H1 (cell line): ENCODE data around the gene RAD51B. TPM values are rescaled to one million over a fixed set of nuclear protein-coding genes. Genes with fewer than 3 reads are reported as not detected.

Source experiments
- CTCF ChIA-PET: fragments of 300-600 bp; sonication (Branson Sonifier 250); formaldehyde crosslinking; loops from one replicate; lab custom pipeline; 2021; ENCODE audit not compliant: partially characterized antibody; lab: Charles Lee
- POLR2A ChIA-PET: fragments of 300-600 bp; sonication (Branson Sonifier 250); formaldehyde crosslinking; loops from one replicate; lab custom pipeline; 2021; ENCODE audit warnings: inconsistent platforms; ENCODE audit not compliant: partially characterized antibody; lab: Charles Lee
- DNase-seq, 2 experiments: peaks; one replicate each; pipeline versions ENCODE4 v3.0.0 to v3.0.0-alpha.2; 2010 to 2022; ENCODE audit warnings: low spot score in 2 of 2, low read depth in 1 of 2, mixed read lengths in 1 of 2
- FAIRE-seq: peaks from 2 replicates; lab custom pipeline; 2011; peaks lifted over from hg19 to GRCh38; lab: Jason Lieb, UNC
- H2AFZ ChIP-seq: 2 replicates; pipeline ENCODE4 v1.8.1; 2012; ENCODE audit warnings: low read length, inconsistent platforms
- H2AK5ac ChIP-seq: 2 replicates; pipeline ENCODE4 v1.6.1; 2013; ENCODE audit warnings: low read depth, low read length
- H2BK120ac ChIP-seq: replicated peaks from 2 replicates; pipeline ENCODE3; 2013; ENCODE audit warnings: low read depth, low read length, inconsistent platforms
- H2BK12ac ChIP-seq: 2 replicates; pipeline ENCODE4 v1.6.1; 2013; ENCODE audit warnings: low read depth, low read length
- H2BK15ac ChIP-seq: 2 replicates; pipeline ENCODE4 v1.6.1; 2013; ENCODE audit warnings: low read length
- H2BK20ac ChIP-seq: 2 replicates; pipeline ENCODE4 v1.6.1; 2013; ENCODE audit warnings: low read length
- H2BK5ac ChIP-seq: 2 replicates; pipeline ENCODE4 v1.6.1; 2013; ENCODE audit warnings: low read depth, low read length
- H3K14ac ChIP-seq: 2 replicates; pipeline ENCODE4 v1.6.1; 2013; ENCODE audit warnings: inconsistent platforms; ENCODE audit not compliant: insufficient read length
- H3K18ac ChIP-seq: 2 replicates; pipeline ENCODE4 v1.6.1; 2013; ENCODE audit warnings: low read length; ENCODE audit errors: extremely low read depth
- H3K23ac ChIP-seq: 2 replicates; pipeline ENCODE4 v1.6.1; 2013; ENCODE audit warnings: inconsistent platforms; ENCODE audit not compliant: insufficient read length
- H3K23me2 ChIP-seq: 2 replicates; pipeline ENCODE4 v1.6.1; 2013; ENCODE audit warnings: low read depth, low read length
- H3K27ac ChIP-seq: 2 replicates; pipeline ENCODE4 v1.6.1; 2011; ENCODE audit warnings: low read depth, low read length, inconsistent platforms
- H3K27me3 ChIP-seq, 4 experiments: replicated peaks in 1 of 4; 1 replicate in 1 of 4; 2 replicates in 3 of 4; pipeline versions ENCODE4 v1.6.1 to v1.8.1; 2011 to 2013; ENCODE audit warnings: low read length in 3 of 4, mild to moderate bottlenecking in 3 of 4, inconsistent platforms in 2 of 4, mixed read lengths in 2 of 4, moderate library complexity in 1 of 4; ENCODE audit not compliant: control insufficient read depth in 3 of 4, insufficient read depth in 3 of 4; ENCODE audit errors: extremely low read depth in 1 of 4
- H3K36me3 ChIP-seq, 4 experiments: 2 replicates each; pipeline versions ENCODE4 v1.6.1 to v1.8.1; 2011 to 2013; ENCODE audit warnings: mild to moderate bottlenecking in 4 of 4, low read length in 3 of 4, moderate library complexity in 2 of 4, control low read depth in 1 of 4, inconsistent platforms in 1 of 4; ENCODE audit not compliant: insufficient read depth in 4 of 4, control insufficient read depth in 2 of 4
- H3K4ac ChIP-seq: replicated peaks from 2 replicates; pipeline ENCODE3; 2013; ENCODE audit warnings: low read length, low read depth, mixed read lengths, inconsistent platforms; ENCODE audit not compliant: insufficient read length
- H3K4me1 ChIP-seq, 4 experiments: replicated peaks in 1 of 4; 1 replicate in 1 of 4; 2 replicates in 3 of 4; pipeline versions ENCODE4 v1.6.1 to v1.8.1; 2011 to 2013; ENCODE audit warnings: low read length in 3 of 4, inconsistent platforms in 2 of 4, mixed read lengths in 1 of 4; ENCODE audit not compliant: insufficient read depth in 4 of 4, control insufficient read depth in 3 of 4
- H3K4me2 ChIP-seq, 2 experiments: 2 replicates each; pipeline versions ENCODE4 v1.6.1 to v1.8.1; 2011 to 2013; ENCODE audit warnings: low read depth in 2 of 2, low read length in 2 of 2, control low read depth in 1 of 2, inconsistent platforms in 1 of 2, mild to moderate bottlenecking in 1 of 2; ENCODE audit not compliant: insufficient read depth in 1 of 2
- H3K4me3 ChIP-seq, 4 experiments: fragments of 200-600, 300-600 bp in 1 of 4; sonication (generic), shearing (Covaris generic), sonication (Bioruptor Twin) in 1 of 4; 2 replicates each; pipeline versions ENCODE4 v1.5.1 to v1.8.1; 2011 to 2016; ENCODE audit warnings: low read length in 4 of 4, low read depth in 3 of 4, control low read depth in 2 of 4, inconsistent platforms in 2 of 4, mild to moderate bottlenecking in 2 of 4, mixed read lengths in 1 of 4, moderate library complexity in 1 of 4; ENCODE audit not compliant: insufficient read depth in 2 of 4; ENCODE audit errors: extremely low read depth in 1 of 4
- H3K56ac ChIP-seq: replicated peaks from 2 replicates; pipeline ENCODE3; 2013; ENCODE audit warnings: low read depth, mild to moderate bottlenecking, mixed read lengths, low read length, inconsistent platforms; ENCODE audit not compliant: insufficient read length
- H3K79me1 ChIP-seq: 2 replicates; pipeline ENCODE4 v1.6.1; 2013; ENCODE audit warnings: low read depth, low read length, control low read depth
- H3K79me2 ChIP-seq, 2 experiments: 2 replicates each; pipeline versions ENCODE4 v1.6.1 to v1.8.1; 2012 to 2013; ENCODE audit warnings: low read length in 2 of 2, mild to moderate bottlenecking in 2 of 2, inconsistent platforms in 1 of 2; ENCODE audit not compliant: insufficient read depth in 2 of 2, control insufficient read depth in 1 of 2
- H3K9ac ChIP-seq, 4 experiments: replicated peaks in 1 of 4; 1 replicate in 1 of 4; 2 replicates in 3 of 4; pipeline versions ENCODE4 v1.6.1 to v1.8.1; 2011 to 2013; ENCODE audit warnings: low read depth in 3 of 4, low read length in 3 of 4, control low read depth in 2 of 4, mild to moderate bottlenecking in 2 of 4, moderate library complexity in 2 of 4, inconsistent platforms in 1 of 4; ENCODE audit errors: extremely low read depth in 1 of 4
- H3K9me3 ChIP-seq, 2 experiments: 2 replicates each; pipeline versions ENCODE4 v1.6.1 to v1.8.1; 2012 to 2013; ENCODE audit warnings: mild to moderate bottlenecking in 2 of 2, moderate library complexity in 2 of 2, control low read depth in 1 of 2, inconsistent platforms in 1 of 2, low read depth in 1 of 2, low read length in 1 of 2, mixed read lengths in 1 of 2; ENCODE audit not compliant: insufficient read depth in 2 of 2
- H4K20me1 ChIP-seq, 2 experiments: replicated peaks in 1 of 2; 2 replicates each; pipeline versions ENCODE3 to v1.8.1; 2011 to 2013; ENCODE audit warnings: inconsistent platforms in 2 of 2, low read length in 2 of 2, mild to moderate bottlenecking in 1 of 2; ENCODE audit not compliant: insufficient read depth in 2 of 2, control insufficient read depth in 1 of 2
- H4K5ac ChIP-seq: 2 replicates; pipeline ENCODE4 v1.6.1; 2013; ENCODE audit warnings: low read length, low read depth, mixed read lengths, inconsistent platforms; ENCODE audit not compliant: insufficient read length
- H4K8ac ChIP-seq: 2 replicates; pipeline ENCODE4 v1.8.0; 2013; ENCODE audit warnings: mild to moderate bottlenecking, moderate library complexity, low read length, inconsistent platforms; ENCODE audit not compliant: insufficient read depth; ENCODE audit errors: extremely low read depth
- H4K91ac ChIP-seq: replicated peaks from 2 replicates; pipeline ENCODE3; 2013; ENCODE audit warnings: low read length, mixed read lengths, inconsistent platforms; ENCODE audit not compliant: insufficient read length
- CBX8 ChIP-seq: fragments of 300-800, 300-1000 bp; sonication (generic); IDR thresholded peaks from 2 replicates; pipeline ENCODE4 v1.7.1; 2016; ENCODE audit warnings: low read depth, low read length, borderline replicate concordance
- CEBPB ChIP-seq: IDR thresholded peaks from 2 replicates; pipeline ENCODE4 v1.6.1; 2012; ENCODE audit warnings: low read depth, low read length
- CTCF ChIP-seq, 3 experiments: IDR thresholded peaks; 1 replicate in 2 of 3; 2 replicates in 1 of 3; pipeline versions ENCODE4 v1.5.1 to v1.6.1; 2011; ENCODE audit warnings: low read length in 3 of 3, mild to moderate bottlenecking in 3 of 3, inconsistent platforms in 2 of 3, low read depth in 1 of 3, moderate library complexity in 1 of 3; ENCODE audit not compliant: insufficient read depth in 1 of 3; ENCODE audit errors: control extremely low read depth in 1 of 3
- HDAC6 ChIP-seq: IDR thresholded peaks from one replicate; pipeline ENCODE4 v1.7.1; 2012; ENCODE audit warnings: low read depth, mild to moderate bottlenecking, inconsistent platforms, low read length, moderate library complexity
- NRF1 ChIP-seq: IDR thresholded peaks from 2 replicates; pipeline ENCODE4 v1.6.1; 2011; ENCODE audit warnings: mild to moderate bottlenecking, low read depth, low read length, improper control_type of control experiment
- PHF8 ChIP-seq: fragments of 200-600 bp; sonication (generic); conservative IDR thresholded peaks from 2 replicates; pipeline ENCODE4 v1.7.1; 2012; ENCODE audit warnings: low read depth, mild to moderate bottlenecking, inconsistent platforms, low read length, moderate library complexity
- POLR2A ChIP-seq, 2 experiments: IDR thresholded peaks; 1 replicate in 1 of 2; 2 replicates in 1 of 2; pipeline ENCODE4 v1.6.1; 2011; ENCODE audit warnings: low read depth in 2 of 2, low read length in 2 of 2, mild to moderate bottlenecking in 2 of 2; ENCODE audit errors: control extremely low read depth in 1 of 2
- SUZ12 ChIP-seq: fragments of 200-600 bp; sonication (generic); IDR thresholded peaks from 2 replicates; pipeline ENCODE4 v1.6.1; 2012; ENCODE audit warnings: mild to moderate bottlenecking, inconsistent platforms, low read length, moderate library complexity, mixed read lengths
- TAF1 ChIP-seq: IDR thresholded peaks from 2 replicates; pipeline ENCODE4 v1.6.1; 2011; ENCODE audit warnings: mild to moderate bottlenecking, low read depth, low read length
- TEAD4 ChIP-seq: IDR thresholded peaks from 2 replicates; pipeline ENCODE4 v1.6.1; 2012; ENCODE audit warnings: low read depth, low read length, inconsistent platforms, mixed read lengths
- WGBS, 2 experiments: shearing (Covaris generic) in 1 of 2; methylation state at CpG; one replicate each; pipeline versions ENCODE4 v1.1.6 to v1.1.7; 2013 to 2015; ENCODE audit warnings: low lambda C conversion rate in 2 of 2, mixed read lengths in 2 of 2, inconsistent platforms in 1 of 2, low coverage in 1 of 2, missing lambda C conversion rate in 1 of 2; ENCODE audit not compliant: insufficient replicate concordance in 2 of 2, insufficient coverage in 1 of 2, insufficient read length in 1 of 2; ENCODE audit errors: extremely low coverage in 1 of 2, missing lambda C conversion rate in 1 of 2; 5-methylcytosine and 5-hydroxymethylcytosine counted together
- polyA plus RNA-seq, 7 experiments: library from polyadenylated mRNA; depleted of rRNA in 3 of 7; stranded (reverse) in 5 of 7; unstranded in 2 of 7; fragments of >200 nt in 5 of 7; fragments of 200-250 nt in 2 of 7; gene quantifications; 1 replicate in 5 of 7; 2 replicates in 1 of 7; 4 replicates in 1 of 7; pipeline versions ENCODE4 v1.2.1 to v1.2.3, GENCODE V29; 2011 to 2013; ENCODE audit warnings: missing spikeins in 2 of 7, mixed read lengths in 2 of 7
- total RNA-seq: library from RNA; stranded (reverse); fragmentation: NEBNext Ultra II Directional; extraction: Animal tissue kit (Norgen Biotek cat#: 25700); gene quantifications from 2 replicates; pipeline ENCODE4 v1.2.1, GENCODE V29; 2021
- TF ChIP-seq, protein P1 (sequence below): IDR thresholded peaks from 2 replicates; pipeline ENCODE4 v1.6.1; 2011; ENCODE audit warnings: low read depth, mild to moderate bottlenecking, low read length; ENCODE audit not compliant: insufficient read depth

The RAD51B gene
- total and polyA plus RNA-seq, 2 of the 8 experiments (the other 6 are each of a cell fraction or from before 2014, with no cell fraction given), result 3.9 to 14.9 TPM

- Histone ChIP-seq H3K4me1 (peaks cover 2 to 12% (median 7%) of the 10 kb centered on the region in 4 experiments; a peak in 6 of 7 replicates), H2BK15ac (no peak overlapping the region), H3K79me2 (no peaks in the 10 kb centered on the region), H3K18ac (no peak overlapping the region), H3K4ac (no peak overlapping the region), H4K5ac (no peak overlapping the region), H4K8ac (no peak overlapping the region), H3K9me3 (no peaks in the 10 kb centered on the region), H4K20me1 (no peaks in the 10 kb centered on the region), H3K14ac (no peak overlapping the region), H3K23ac (no peak overlapping the region), H2AK5ac (no peak overlapping the region), H3K4me2 (no peak overlapping the region), H3K4me3 (no peak overlapping the region), H3K9ac (no peak overlapping the region), H2BK120ac (no peak overlapping the region), H3K56ac (no peak overlapping the region), H2AFZ (no peak overlapping the region), H3K27me3 (no peaks in the 10 kb centered on the region), H2BK20ac (no peak overlapping the region), H3K79me1 (no peaks in the 10 kb centered on the region), H3K23me2 (no peaks in the 10 kb centered on the region), H3K36me3 (no peaks in the 10 kb centered on the region), H2BK5ac (no peak overlapping the region), H3K27ac (no peak overlapping the region), H2BK12ac (no peak overlapping the region), H4K91ac (no peak overlapping the region)
- FAIRE-seq (no peak), DNase-seq (no peak)
- POLR2A ChIA-PET, result interaction anchor here (1.3 to 1.5 kb wide), 2 partner anchors 34 to 37 kb away, joined by 3 to 9 read pairs; partner anchors contain the start of gene ZFP36L1
- WGBS, 2 experiments, result 90% methylated on average over 8 of the region's 8 CpGs; no CpG with 5 or more reads in 1 of the 2 experiments
- CTCF ChIA-PET, result interaction anchor here (0.6 to 4.4 kb wide), 10 partner anchors 8 to 821 kb away, joined by 3 to 27 read pairs (median 4); no protein-coding TSS in a partner anchor
- no peak for TF ChIP-seq CBX8
- no peak for TF ChIP-seq SUZ12
- TF ChIP-seq TEAD4, result no peak
- TF ChIP-seq CEBPB, result no peak
- no peak for TF ChIP-seq NRF1
- no peak for TF ChIP-seq HDAC6
- no peak for TF ChIP-seq TAF1
- TF ChIP-seq CTCF (IDR thresholded peaks at IDR 0.05; ENCODE audit: control extremely low read depth in 1 of 3, insufficient read depth in 1 of 3, low read depth in 1 of 3, low read length in 3 of 3), result no peak
- no peak for TF ChIP-seq PHF8
- TF ChIP-seq, protein P1, sequence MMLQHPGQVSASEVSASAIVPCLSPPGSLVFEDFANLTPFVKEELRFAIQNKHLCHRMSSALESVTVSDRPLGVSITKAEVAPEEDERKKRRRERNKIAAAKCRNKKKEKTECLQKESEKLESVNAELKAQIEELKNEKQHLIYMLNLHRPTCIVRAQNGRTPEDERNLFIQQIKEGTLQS, result no peak
- TF ChIP-seq POLR2A (IDR thresholded peaks at IDR 0.05; ENCODE audit: control extremely low read depth in 1 of 2, low read depth in 2 of 2, low read length in 2 of 2), result no peak
These were observed 939.5 kb downstream of the RAD51B start for GRCh38 chr14:68759017-68759560.
